ENCODE results near the gene RAD54L2. TPM values are rescaled to one million over a fixed set of nuclear protein-coding genes. Genes with fewer than 3 reads are reported as not detected.

The RAD54L2 gene
- total and polyA plus RNA-seq, 2 of the 8 experiments (the other 6 are each of a cell fraction or from before 2014, with no cell fraction given) = 8.2 to 35.2 TPM

GRCh38 chr3:51547274-51547673 is 8.8 kb downstream of the RAD54L2 start (continued):
- TF ChIP-seq TBP (IDR thresholded peaks at IDR 0.05; ENCODE audit: low read depth, low read length) (no peak), CBX5 (IDR thresholded peaks at IDR 0.05; ENCODE audit: low read depth, low read length) (no peak), EZH2 (IDR thresholded peaks at IDR 0.05; ENCODE audit: low read depth, low read length, severe bottlenecking) (no peak), NANOG (IDR thresholded peaks at IDR 0.05; ENCODE audit: insufficient read depth, low read depth, low read length, poor library complexity, severe bottlenecking) (no peak)
